Activated CD8-positive, alpha-beta memory T cell treated with anti-CD3 and anti-CD28 coated beads, Interleukin-2, amount 50 U/mL, for 4 hours (primary cell): ENCODE data around the gene ACOT7.
"Not testable (repeated sequence)": the region's sequence is repeated elsewhere in the genome, so short reads cannot be mapped to it uniquely, and the experiment has no call there.

Source experiments
- DNase-seq: peaks from one replicate; pipeline ENCODE4 v3.0.0-alpha.2; 2020

The ACOT7 gene

DNA sequence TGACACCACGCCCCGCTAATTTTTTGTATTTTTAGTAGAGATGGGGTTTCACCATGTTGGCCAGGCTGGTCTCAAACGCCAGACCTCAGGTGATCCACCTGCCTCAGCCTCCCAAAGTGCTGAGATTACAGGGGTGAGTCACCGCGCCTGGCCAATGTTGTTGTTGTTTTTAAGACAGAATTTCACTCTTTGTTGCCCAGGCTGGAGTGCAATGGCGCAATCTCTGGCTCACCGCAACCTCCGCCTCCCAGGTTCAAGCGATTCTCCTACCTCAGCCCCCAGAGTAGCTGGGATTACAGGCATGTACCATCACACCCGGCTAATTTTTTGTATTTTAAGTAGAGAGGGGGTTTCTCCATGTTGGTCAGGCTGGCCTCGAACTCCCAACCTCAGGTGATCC lies 173.9 kb downstream of the ACOT7 start:
- DNase-seq = not testable (repeated sequence)

DNA sequence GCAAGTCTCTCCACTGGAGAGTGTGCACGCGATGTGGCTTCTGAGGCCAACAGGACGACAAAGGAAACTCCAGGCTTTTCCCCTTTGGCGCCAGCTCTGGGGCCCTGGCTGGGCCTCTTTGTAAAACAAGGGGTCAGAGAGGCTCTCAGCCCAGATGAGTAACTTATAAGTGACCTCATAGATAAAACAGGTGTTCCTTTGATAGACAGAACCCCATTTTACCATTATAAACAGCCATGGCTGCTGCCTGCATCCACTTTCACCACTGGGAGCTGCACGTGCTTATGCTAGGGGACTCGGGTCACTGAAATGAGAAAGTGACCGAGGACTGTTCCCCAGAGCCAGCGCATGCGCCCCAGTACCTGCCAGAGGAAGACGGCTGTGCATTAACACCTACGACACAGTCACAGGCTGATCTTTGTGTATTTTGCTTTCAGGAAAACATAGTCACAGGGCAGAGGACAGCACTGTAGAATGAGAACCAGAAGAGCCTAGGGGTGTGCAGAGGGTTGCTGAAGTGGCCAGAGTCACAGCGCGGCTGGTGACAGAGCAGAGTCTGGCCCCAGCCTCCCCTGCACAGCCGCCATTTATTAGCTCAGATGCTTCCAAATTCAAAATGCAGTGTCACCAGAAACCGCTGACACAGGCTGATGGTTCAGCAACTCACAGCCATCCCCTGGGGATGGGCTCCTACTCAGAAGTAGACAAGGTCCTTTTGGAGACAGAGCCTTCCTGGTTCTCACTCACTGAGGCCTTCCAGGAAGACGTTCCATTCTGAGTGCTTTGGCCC lies 175.0 kb downstream of the ACOT7 start:
- no peak for DNase-seq
